Thyroid gland (tissue), 4 donors: ENCODE measurements around the gene GCLC.

Experiments
- POLR2A ChIP-seq, 2 donors: fragments of 450-650 bp; IDR thresholded peaks; one replicate each; pipeline ENCODE4 v1.6.1; 2017; ENCODE audit warnings: antibody characterized with exemption in 2 of 2, mild to moderate bottlenecking in 2 of 2, moderate library complexity in 1 of 2
- TF ChIP-seq, protein P1 (sequence below), 6 experiments: fragments of 200-600 bp in 3 of 6; fragments of 450-650 bp in 3 of 6; sonication (generic) in 3 of 6; IDR thresholded peaks; one replicate each; pipeline ENCODE4 v1.5.1; 2016 to 2019; ENCODE audit warnings: antibody characterized with exemption in 6 of 6, mild to moderate bottlenecking in 2 of 6, inconsistent platforms in 1 of 6, moderate library complexity in 1 of 6

DNA sequence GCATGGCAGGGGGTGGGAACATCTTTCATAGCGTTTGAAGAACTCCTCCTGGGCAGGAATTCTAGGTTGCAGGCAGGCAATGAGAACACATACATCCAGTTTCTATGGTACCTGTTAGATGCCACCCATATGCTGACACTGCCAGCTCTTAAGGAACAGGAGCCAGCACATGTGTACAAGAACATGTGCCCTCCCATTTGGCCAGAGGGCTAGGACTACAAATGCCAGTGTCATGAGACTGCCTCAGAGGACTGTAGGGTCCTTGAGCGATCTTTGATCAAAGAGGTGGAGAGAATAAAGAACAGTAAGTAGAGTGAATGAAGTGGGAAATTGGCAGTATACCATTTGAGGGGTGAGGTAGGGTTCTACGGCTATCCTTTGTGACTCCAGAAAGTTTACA is 45.8 kb downstream of the GCLC start:
- TF ChIP-seq, protein P1, sequence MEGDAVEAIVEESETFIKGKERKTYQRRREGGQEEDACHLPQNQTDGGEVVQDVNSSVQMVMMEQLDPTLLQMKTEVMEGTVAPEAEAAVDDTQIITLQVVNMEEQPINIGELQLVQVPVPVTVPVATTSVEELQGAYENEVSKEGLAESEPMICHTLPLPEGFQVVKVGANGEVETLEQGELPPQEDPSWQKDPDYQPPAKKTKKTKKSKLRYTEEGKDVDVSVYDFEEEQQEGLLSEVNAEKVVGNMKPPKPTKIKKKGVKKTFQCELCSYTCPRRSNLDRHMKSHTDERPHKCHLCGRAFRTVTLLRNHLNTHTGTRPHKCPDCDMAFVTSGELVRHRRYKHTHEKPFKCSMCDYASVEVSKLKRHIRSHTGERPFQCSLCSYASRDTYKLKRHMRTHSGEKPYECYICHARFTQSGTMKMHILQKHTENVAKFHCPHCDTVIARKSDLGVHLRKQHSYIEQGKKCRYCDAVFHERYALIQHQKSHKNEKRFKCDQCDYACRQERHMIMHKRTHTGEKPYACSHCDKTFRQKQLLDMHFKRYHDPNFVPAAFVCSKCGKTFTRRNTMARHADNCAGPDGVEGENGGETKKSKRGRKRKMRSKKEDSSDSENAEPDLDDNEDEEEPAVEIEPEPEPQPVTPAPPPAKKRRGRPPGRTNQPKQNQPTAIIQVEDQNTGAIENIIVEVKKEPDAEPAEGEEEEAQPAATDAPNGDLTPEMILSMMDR (IDR thresholded peaks at IDR 0.05) = no peak
- no peak for TF ChIP-seq POLR2A (IDR thresholded peaks at IDR 0.05)
